Testis (tissue), 3 donors: Measurements from ENCODE around the gene RBM27. TPM values are rescaled to one million over a fixed set of nuclear protein-coding genes. Genes with fewer than 3 reads are reported as not detected.
"Not testable (repeated sequence)": the region's sequence is repeated elsewhere in the genome, so short reads cannot be mapped to it uniquely, and the experiment has no call there.

Experiments
- DNase-seq: peaks from one replicate; pipeline ENCODE4 v3.0.0-alpha.2; 2019
- H3K27ac ChIP-seq, 2 donors: fragments of 200-600 bp; sonication (generic); one replicate each; pipeline ENCODE4 v1.5.1; 2019
- H3K27me3 ChIP-seq: fragments of 200-600 bp; sonication (generic); one replicate; pipeline ENCODE4 v1.5.1; 2019
- H3K36me3 ChIP-seq: fragments of 200-600 bp; sonication (generic); one replicate; pipeline ENCODE4 v1.5.1; 2017; ENCODE audit warnings: low read depth; ENCODE audit errors: missing control alignments
- H3K4me1 ChIP-seq: fragments of 200-600 bp; sonication (generic); one replicate; pipeline ENCODE4 v1.5.1; 2019
- H3K4me3 ChIP-seq, 2 donors: fragments of 200-600 bp; sonication (generic); one replicate each; pipeline ENCODE4 v1.5.1; 2017 to 2019
- H3K9me3 ChIP-seq: fragments of 200-600 bp; sonication (generic); one replicate; pipeline ENCODE4 v1.5.1; 2017
- POLR2A ChIP-seq: fragments of 450-650 bp; IDR thresholded peaks from one replicate; pipeline ENCODE4 v1.6.1; 2017; ENCODE audit warnings: antibody characterized with exemption, mild to moderate bottlenecking, moderate library complexity
- WGBS, 2 donors: methylation state at CpG; one replicate each; pipeline ENCODE4 v1.1.5; 2018; 5-methylcytosine and 5-hydroxymethylcytosine counted together
- intact Hi-C: fragments of 100-400 bp; cut with DNase I; formaldehyde crosslinking; loops from one replicate; pipeline ENCODE4 v1.15.1; 2023; ENCODE audit warnings: low total_unique reads
- polyA plus RNA-seq: library from polyadenylated mRNA; stranded (reverse); fragments of 350-450 nt; fragmentation: Illumina TruSeq; extraction: RNeasy Lipid Tissue Mini Kit (QIAGEN cat#74804); gene quantifications from one replicate; pipeline ENCODE4 v1.2.3, GENCODE V29; 2014; ENCODE audit warnings: low read depth, low replicate concordance; ENCODE audit not compliant: insufficient read depth
- total RNA-seq, 2 donors: library from RNA; depleted of rRNA; stranded (reverse); fragments of >200 nt; gene quantifications; one replicate each; pipeline ENCODE4 v1.2.3, GENCODE V29; 2016
- TF ChIP-seq, protein P1 (sequence below), 3 experiments: fragments of 450-650 bp in 2 of 3; fragments of 200-600 bp in 1 of 3; sonication (generic) in 1 of 3; IDR thresholded peaks; one replicate each; pipeline ENCODE4 v1.5.1; 2016 to 2019; ENCODE audit warnings: antibody characterized with exemption in 3 of 3, mild to moderate bottlenecking in 2 of 3, moderate library complexity in 1 of 3

RBM27 gene
- total and polyA plus RNA-seq, 3 donors from 2014 or later = 20.3 to 37.2 (median 35.2) TPM

DNA sequence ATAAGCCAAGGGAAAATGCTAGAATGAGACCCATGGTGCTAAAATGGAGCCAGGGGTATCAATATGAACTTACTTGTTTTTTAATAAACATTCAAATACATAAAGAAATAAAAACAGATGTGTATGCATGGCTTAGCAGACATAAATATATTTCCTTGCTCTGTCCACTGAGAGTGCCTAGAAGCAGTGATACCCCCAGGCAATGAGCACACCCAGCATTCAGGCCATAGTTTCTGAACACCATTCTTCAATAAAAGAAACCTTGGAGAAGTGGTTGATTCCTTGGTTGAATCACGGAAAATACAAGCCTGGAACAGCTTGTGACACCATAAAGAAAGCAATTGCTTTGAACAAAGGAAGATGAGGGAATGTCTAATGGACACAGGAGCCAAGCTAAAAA, 37.5 kb upstream of the RBM27 start:
- no peaks in the 10 kb centered on the region for H3K27me3 ChIP-seq
- H3K4me3 ChIP-seq = no peak overlapping the region
- H3K27ac ChIP-seq = no peak overlapping the region
- no peaks in the 10 kb centered on the region for H3K4me1 ChIP-seq
- intact Hi-C loops = no loop called here
- WGBS, 2 donors = 74 to 81% methylated on average over 1 of the region's 1 CpG
- no peaks in the 10 kb centered on the region for H3K36me3 ChIP-seq
- no peak for DNase-seq
- no peaks in the 10 kb centered on the region for H3K9me3 ChIP-seq
- TF ChIP-seq, protein P1, sequence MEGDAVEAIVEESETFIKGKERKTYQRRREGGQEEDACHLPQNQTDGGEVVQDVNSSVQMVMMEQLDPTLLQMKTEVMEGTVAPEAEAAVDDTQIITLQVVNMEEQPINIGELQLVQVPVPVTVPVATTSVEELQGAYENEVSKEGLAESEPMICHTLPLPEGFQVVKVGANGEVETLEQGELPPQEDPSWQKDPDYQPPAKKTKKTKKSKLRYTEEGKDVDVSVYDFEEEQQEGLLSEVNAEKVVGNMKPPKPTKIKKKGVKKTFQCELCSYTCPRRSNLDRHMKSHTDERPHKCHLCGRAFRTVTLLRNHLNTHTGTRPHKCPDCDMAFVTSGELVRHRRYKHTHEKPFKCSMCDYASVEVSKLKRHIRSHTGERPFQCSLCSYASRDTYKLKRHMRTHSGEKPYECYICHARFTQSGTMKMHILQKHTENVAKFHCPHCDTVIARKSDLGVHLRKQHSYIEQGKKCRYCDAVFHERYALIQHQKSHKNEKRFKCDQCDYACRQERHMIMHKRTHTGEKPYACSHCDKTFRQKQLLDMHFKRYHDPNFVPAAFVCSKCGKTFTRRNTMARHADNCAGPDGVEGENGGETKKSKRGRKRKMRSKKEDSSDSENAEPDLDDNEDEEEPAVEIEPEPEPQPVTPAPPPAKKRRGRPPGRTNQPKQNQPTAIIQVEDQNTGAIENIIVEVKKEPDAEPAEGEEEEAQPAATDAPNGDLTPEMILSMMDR (IDR thresholded peaks at IDR 0.05) = no peak
- TF ChIP-seq POLR2A = no peak

DNA sequence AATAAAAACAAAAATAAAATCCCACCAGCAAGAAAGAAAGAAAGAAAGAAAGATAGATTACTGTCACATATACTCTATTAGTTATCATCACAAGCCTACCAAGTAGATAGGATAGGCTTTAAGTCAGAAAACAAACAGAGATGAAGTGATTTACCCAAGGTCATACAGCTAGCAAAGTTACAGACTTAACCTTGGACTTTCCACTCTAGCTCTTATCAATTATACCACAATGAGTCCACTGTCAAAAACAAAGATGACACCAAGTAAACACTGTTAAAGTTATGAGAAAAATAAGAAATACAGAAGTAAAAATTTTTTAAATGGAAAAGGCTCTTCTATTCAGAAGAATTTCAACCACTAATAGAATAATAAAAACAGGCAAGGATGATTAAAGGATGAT, 34.3 kb upstream of the RBM27 start:
- H3K4me3 ChIP-seq = no peak overlapping the region
- no peak overlapping the region for H3K27ac ChIP-seq
- no peaks in the 10 kb centered on the region for H3K9me3 ChIP-seq
- TF ChIP-seq POLR2A = no peak
- no peaks in the 10 kb centered on the region for H3K36me3 ChIP-seq
- no peaks in the 10 kb centered on the region for H3K4me1 ChIP-seq
- no peak for DNase-seq
- intact Hi-C loops = no loop called here
- no peaks in the 10 kb centered on the region for H3K27me3 ChIP-seq

DNA sequence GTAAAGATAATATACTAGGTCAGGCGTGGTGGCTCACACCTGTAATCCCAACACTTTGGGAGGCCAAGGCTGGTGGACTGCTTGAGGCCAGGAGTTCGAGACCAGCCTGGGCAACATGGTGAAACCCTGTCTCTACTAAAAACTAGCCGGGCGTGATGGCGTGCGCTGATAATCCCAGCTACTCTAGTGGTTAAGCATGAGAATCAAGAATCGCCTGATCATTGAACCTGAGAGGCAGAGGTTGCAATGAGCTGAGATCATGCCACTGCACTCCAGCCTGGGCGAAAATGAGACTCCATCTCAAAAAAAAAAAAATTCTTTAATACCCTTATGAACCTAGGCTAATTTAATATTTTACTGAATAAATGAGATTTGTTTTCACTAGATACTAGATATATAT, 30.4 kb upstream of the RBM27 start:
- H3K27me3 ChIP-seq, intact Hi-C loops, H3K4me1 ChIP-seq, DNase-seq, H3K36me3 ChIP-seq, H3K9me3 ChIP-seq, H3K27ac ChIP-seq, H3K4me3 ChIP-seq: not testable (repeated sequence)
- 88 to 96% methylated on average over 8 of the region's 8 CpGs for WGBS, 2 donors

DNA sequence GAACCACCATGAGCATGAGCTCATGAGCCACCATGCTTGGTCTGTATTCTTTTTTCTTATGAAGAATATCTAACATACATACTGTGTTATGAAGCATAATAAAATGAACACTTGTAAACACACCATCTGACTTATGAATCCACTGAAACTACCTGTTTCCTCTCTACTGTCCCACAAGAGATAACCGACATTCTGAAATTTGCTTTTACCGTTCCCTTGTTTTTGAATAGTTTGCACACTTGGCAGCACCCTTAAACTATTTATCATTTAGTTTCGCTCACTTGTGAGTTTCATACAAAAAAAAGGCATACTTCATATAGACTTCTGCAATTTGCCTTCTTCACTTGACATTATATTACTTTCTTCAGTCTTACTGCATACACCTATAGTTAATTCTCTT, 29.8 kb upstream of the RBM27 start:
- no peaks in the 10 kb centered on the region for H3K4me1 ChIP-seq
- WGBS, 2 donors = 85 to 93% methylated on average over 3 of the region's 3 CpGs
- H3K27ac ChIP-seq = no peak overlapping the region
- DNase-seq = no peak
- H3K9me3 ChIP-seq = no peaks in the 10 kb centered on the region
- intact Hi-C loops = no loop called here
- TF ChIP-seq, protein P1 (IDR thresholded peaks at IDR 0.05) = no peak
- TF ChIP-seq POLR2A = no peak
- no peaks in the 10 kb centered on the region for H3K36me3 ChIP-seq
- H3K27me3 ChIP-seq = no peaks in the 10 kb centered on the region
- H3K4me3 ChIP-seq = no peak overlapping the region

DNA sequence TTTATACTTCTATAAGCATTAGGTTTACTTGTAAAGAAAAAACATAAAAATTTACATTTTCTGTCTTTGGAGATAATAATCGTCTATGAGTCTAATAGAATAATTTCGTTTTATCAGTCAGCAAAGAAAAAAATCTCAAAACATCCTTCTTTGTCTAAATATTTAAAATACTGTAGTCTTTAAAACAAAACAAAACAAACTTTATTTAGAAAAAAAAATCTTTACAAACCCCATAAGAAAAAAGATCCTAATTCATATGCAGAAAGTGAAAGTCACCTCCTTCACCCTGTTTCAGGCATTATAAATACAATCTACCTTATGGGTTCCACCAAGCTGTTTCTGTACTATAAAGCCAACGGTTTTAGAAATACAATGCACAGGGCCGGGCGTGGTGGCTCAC, 26.6 kb upstream of the RBM27 start:
- H3K36me3 ChIP-seq = no peaks in the 10 kb centered on the region
- no peaks in the 10 kb centered on the region for H3K27me3 ChIP-seq
- intact Hi-C loops = no loop called here
- H3K27ac ChIP-seq = no peak overlapping the region
- no peaks in the 10 kb centered on the region for H3K4me1 ChIP-seq
- no peak for DNase-seq
- 90 to 92% methylated on average over 5 of the region's 5 CpGs for WGBS, 2 donors
- TF ChIP-seq POLR2A = no peak
- TF ChIP-seq, protein P1 (IDR thresholded peaks at IDR 0.05) = no peak
- no peak overlapping the region for H3K4me3 ChIP-seq
- H3K9me3 ChIP-seq = no peaks in the 10 kb centered on the region

DNA sequence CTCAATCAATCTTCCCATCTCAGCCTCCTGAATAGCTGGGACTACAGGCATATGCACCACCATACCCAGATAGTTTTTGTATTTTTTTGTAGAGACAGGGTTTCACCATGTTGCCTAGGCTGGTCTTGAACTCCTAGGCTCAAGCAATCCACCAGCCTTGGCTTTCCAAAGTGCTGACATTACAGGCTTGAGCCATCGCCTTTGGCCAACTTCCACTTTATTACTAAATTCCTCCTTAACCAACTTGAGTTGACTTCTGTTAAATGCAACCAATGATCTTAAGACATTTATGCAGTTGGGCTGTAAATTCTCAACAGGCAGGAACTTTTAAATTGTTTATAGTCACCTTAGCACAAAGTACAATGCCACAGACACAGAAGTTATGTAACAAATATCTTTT, 23.7 kb upstream of the RBM27 start:
- DNase-seq = no peak
- intact Hi-C loops = no loop called here
- H3K4me1 ChIP-seq = no peaks in the 10 kb centered on the region
- H3K27ac ChIP-seq = no peak overlapping the region
- H3K36me3 ChIP-seq = no peaks in the 10 kb centered on the region
- no peaks in the 10 kb centered on the region for H3K27me3 ChIP-seq
- TF ChIP-seq POLR2A = no peak
- TF ChIP-seq, protein P1 (IDR thresholded peaks at IDR 0.05) = no peak
- no peak overlapping the region for H3K4me3 ChIP-seq
- WGBS, 2 donors = 93 to 96% methylated on average over 1 of the region's 1 CpG
- no peaks in the 10 kb centered on the region for H3K9me3 ChIP-seq

DNA sequence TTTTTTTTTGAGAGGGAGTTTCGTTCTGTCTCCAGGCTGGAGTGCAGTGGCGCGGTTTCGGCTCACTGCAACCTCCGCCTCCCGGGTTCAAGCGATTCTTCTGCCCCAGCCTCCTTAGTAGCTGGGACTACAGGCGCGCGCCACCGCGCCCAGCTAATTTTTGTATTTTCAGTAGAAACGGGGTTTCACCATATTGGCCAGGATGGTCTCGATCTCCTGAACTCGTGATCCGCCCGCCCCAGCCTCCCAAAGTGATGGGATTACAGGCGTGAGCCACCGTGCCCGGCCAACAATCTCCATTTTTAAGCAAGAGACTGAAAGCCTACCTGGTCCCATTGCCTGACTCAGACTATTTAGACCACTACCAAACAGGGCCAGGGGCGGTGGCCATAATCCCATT, 20.0 kb upstream of the RBM27 start:
- H3K27ac ChIP-seq, H3K27me3 ChIP-seq, H3K9me3 ChIP-seq, intact Hi-C loops, DNase-seq, H3K36me3 ChIP-seq, H3K4me1 ChIP-seq: not testable (repeated sequence)
- WGBS, 2 donors = 55 to 75% methylated on average over 21 of the region's 21 CpGs
- peak overlapping the region; percentile 68 to 73 for H3K4me3 ChIP-seq
